Thyroid gland (tissue), 4 donors: ENCODE data around the gene ANKRD28. TPM values are rescaled to one million over a fixed set of nuclear protein-coding genes. Genes with fewer than 3 reads are reported as not detected.
A peak's percentile ranks its signal among the peaks of the same experiment; 100 is the strongest.

Experiments
- DNase-seq, 2 donors: peaks; one replicate each; pipeline ENCODE4 v3.0.0-alpha.2; 2019
- H3K27ac ChIP-seq, 3 donors: fragments of 200-600 bp; sonication (generic); 1 replicate in 2 of 3; 2 replicates in 1 of 3; pipeline ENCODE4 v1.5.1; 2016 to 2019; ENCODE audit warnings: mild to moderate bottlenecking in 1 of 3, moderate library complexity in 1 of 3
- H3K27me3 ChIP-seq: fragments of 200-600 bp; sonication (generic); one replicate; pipeline ENCODE4 v1.5.1; 2019
- H3K36me3 ChIP-seq, 2 donors: fragments of 200-600 bp; sonication (generic); one replicate each; pipeline ENCODE4 v1.5.1; 2016 to 2019
- H3K4me1 ChIP-seq, 2 donors: fragments of 200-600 bp; sonication (generic); one replicate each; pipeline ENCODE4 v1.5.1; 2017 to 2019
- H3K4me3 ChIP-seq, 3 donors: fragments of 200-600 bp; sonication (generic); replicated peaks in 1 of 3; 1 replicate in 2 of 3; 2 replicates in 1 of 3; pipeline ENCODE4 v1.5.1; 2016; ENCODE audit warnings: mild to moderate bottlenecking in 1 of 3
- H3K9me3 ChIP-seq: fragments of 200-600 bp; sonication (generic); one replicate; pipeline ENCODE4 v1.5.1; 2017
- POLR2A ChIP-seq, 2 donors: fragments of 450-650 bp; IDR thresholded peaks; one replicate each; pipeline ENCODE4 v1.6.1; 2017; ENCODE audit warnings: antibody characterized with exemption in 2 of 2, mild to moderate bottlenecking in 2 of 2, moderate library complexity in 1 of 2
- WGBS, 2 donors: methylation state at CpG; one replicate each; pipeline ENCODE4 v1.1.5; 2017; 5-methylcytosine and 5-hydroxymethylcytosine counted together
- intact Hi-C: fragments of 100-400 bp; cut with DNase I; formaldehyde crosslinking; loops from one replicate; pipeline ENCODE4 v1.15.1; 2023
- total RNA-seq, 4 donors: library from RNA; depleted of rRNA; stranded (reverse); fragments of >200 nt; gene quantifications; one replicate each; pipeline ENCODE4 v1.2.3, GENCODE V29; 2016
- TF ChIP-seq, protein P1 (sequence below), 6 experiments: fragments of 200-600 bp in 3 of 6; fragments of 450-650 bp in 3 of 6; sonication (generic) in 3 of 6; IDR thresholded peaks; one replicate each; pipeline ENCODE4 v1.5.1; 2016 to 2019; ENCODE audit warnings: antibody characterized with exemption in 6 of 6, mild to moderate bottlenecking in 2 of 6, inconsistent platforms in 1 of 6, moderate library complexity in 1 of 6

Gene ANKRD28
- total RNA-seq, 4 donors from 2014 or later = 61.3 to 83.3 (median 72.7) TPM

DNA sequence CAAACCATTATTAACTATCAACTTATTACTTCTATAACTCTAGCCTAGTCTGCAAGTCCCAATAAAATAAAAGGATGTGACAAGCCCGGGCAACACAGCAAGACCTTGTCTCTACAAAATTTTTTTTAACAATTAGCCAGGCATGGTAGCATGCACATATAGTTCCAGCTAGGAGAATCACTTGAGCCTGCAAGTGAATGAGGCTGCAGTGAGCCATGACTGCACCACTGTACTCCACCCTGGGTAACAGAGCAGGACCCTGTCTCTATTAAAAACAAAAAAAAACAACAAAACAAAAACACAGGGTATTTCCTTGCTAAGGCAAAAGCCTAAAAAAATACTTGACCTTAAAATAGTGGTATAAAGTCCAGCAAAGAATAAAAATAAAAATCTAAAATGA is 31.4 kb downstream of the ANKRD28 start:
- no peaks in the 10 kb centered on the region for H3K36me3 ChIP-seq
- DNase-seq = peak; percentile 66 to 74
- no peak overlapping the region for H3K4me3 ChIP-seq
- intact Hi-C loops = no loop called here
- H3K27me3 ChIP-seq = no peaks in the 10 kb centered on the region
- 33 to 55% methylated on average over 1 of the region's 1 CpG for WGBS, 2 donors
- no peak for TF ChIP-seq POLR2A (IDR thresholded peaks at IDR 0.05)
- TF ChIP-seq, protein P1, sequence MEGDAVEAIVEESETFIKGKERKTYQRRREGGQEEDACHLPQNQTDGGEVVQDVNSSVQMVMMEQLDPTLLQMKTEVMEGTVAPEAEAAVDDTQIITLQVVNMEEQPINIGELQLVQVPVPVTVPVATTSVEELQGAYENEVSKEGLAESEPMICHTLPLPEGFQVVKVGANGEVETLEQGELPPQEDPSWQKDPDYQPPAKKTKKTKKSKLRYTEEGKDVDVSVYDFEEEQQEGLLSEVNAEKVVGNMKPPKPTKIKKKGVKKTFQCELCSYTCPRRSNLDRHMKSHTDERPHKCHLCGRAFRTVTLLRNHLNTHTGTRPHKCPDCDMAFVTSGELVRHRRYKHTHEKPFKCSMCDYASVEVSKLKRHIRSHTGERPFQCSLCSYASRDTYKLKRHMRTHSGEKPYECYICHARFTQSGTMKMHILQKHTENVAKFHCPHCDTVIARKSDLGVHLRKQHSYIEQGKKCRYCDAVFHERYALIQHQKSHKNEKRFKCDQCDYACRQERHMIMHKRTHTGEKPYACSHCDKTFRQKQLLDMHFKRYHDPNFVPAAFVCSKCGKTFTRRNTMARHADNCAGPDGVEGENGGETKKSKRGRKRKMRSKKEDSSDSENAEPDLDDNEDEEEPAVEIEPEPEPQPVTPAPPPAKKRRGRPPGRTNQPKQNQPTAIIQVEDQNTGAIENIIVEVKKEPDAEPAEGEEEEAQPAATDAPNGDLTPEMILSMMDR (IDR thresholded peaks at IDR 0.05) = no peak
- peaks cover 29 to 30% of the 10 kb centered on the region in 2 donors for H3K4me1 ChIP-seq
- H3K9me3 ChIP-seq = no peaks in the 10 kb centered on the region
- H3K27ac ChIP-seq = peak overlapping the region in 2 of 3 donors; percentile 21 to 37

DNA sequence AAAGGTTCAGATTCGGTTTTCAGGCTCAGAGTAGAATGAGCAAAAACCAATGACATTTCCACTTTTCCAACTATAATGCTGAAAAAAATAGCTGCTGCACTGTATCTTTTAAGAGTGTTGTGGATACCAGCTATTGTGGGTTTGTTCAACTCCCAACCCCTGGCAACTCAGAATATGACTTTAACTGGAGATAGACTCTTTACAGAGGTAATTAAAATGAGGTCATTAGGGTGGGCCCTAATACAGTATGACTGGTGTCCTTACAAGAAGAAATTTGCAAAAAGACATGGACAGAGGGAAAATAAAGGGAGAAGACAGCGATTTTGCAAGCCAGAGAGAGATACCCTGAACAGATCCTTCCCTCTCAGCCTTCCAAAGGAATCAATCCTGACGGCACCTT is 39.5 kb downstream of the ANKRD28 start:
- Histone ChIP-seq H3K4me1 (peaks cover 12 to 13% of the 10 kb centered on the region in 2 donors), H3K27me3 (no peaks in the 10 kb centered on the region), H3K27ac (no peak overlapping the region), H3K4me3 (no peak overlapping the region), H3K9me3 (no peaks in the 10 kb centered on the region), H3K36me3 (no peaks in the 10 kb centered on the region)
- intact Hi-C loops = no loop called here
- no peak for DNase-seq
- WGBS, 2 donors = 86 to 89% methylated on average over 3 of the region's 3 CpGs
- TF ChIP-seq, protein P1 (IDR thresholded peaks at IDR 0.05) = no peak
- no peak for TF ChIP-seq POLR2A (IDR thresholded peaks at IDR 0.05)

DNA sequence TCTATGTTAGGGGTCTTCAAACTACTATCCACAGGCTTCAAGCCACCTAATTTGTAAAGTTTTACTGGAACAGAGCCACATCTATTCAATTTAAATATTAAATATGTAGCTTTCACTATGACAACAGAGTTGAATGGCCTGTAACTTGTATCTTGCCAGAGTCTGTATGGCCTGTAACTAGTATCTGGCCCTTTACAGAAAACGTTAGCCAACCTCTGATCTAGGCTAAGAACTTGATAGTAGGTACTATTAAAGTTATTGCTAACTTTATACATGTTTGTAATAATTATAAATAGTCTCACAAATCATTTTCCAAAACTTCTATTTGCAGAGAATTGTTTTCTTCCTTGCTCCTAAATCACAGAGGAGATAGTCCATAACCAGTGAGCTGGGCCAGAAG is 40.0 kb downstream of the ANKRD28 start:
- DNase-seq = no peak
- Histone ChIP-seq H3K4me1 (peaks cover 14 to 16% of the 10 kb centered on the region in 2 donors), H3K27ac (no peak overlapping the region), H3K36me3 (no peaks in the 10 kb centered on the region), H3K4me3 (no peak overlapping the region), H3K9me3 (no peaks in the 10 kb centered on the region), H3K27me3 (no peaks in the 10 kb centered on the region)
- 92 to 95% methylated on average over 1 of the region's 1 CpG for WGBS, 2 donors
- intact Hi-C loops = no loop called here
- TF ChIP-seq POLR2A (IDR thresholded peaks at IDR 0.05) = no peak
- TF ChIP-seq, protein P1 (IDR thresholded peaks at IDR 0.05) = no peak

DNA sequence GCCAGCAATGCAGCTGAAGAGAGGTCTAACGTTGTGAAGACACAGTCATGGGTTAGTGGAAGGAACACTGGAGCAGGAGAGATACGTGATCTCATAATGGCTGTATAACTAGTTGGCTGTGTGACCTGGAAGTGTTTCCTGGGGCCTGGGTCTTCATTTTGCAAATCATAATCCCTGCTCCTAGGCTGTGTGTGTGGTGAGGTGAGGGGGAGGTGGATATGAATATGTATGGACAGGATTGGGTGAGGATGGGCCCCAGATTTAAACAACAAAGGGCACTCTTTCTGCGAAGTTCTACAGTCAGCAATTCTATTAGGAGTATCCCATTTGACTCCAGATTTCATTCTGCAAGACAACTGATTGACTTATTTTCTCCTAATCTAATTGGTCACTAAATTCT is 41.3 kb downstream of the ANKRD28 start:
- no peaks in the 10 kb centered on the region for H3K9me3 ChIP-seq
- TF ChIP-seq POLR2A (IDR thresholded peaks at IDR 0.05) = no peak
- TF ChIP-seq, protein P1 (IDR thresholded peaks at IDR 0.05) = no peak
- H3K4me3 ChIP-seq = no peak overlapping the region
- DNase-seq = no peak
- H3K27ac ChIP-seq = no peak overlapping the region
- WGBS, 2 donors = 74 to 80% methylated on average over 3 of the region's 3 CpGs
- H3K27me3 ChIP-seq = no peaks in the 10 kb centered on the region
- intact Hi-C loops = no loop called here
- H3K36me3 ChIP-seq = no peaks in the 10 kb centered on the region
- H3K4me1 ChIP-seq = peaks cover 18 to 24% of the 10 kb centered on the region in 2 donors

DNA sequence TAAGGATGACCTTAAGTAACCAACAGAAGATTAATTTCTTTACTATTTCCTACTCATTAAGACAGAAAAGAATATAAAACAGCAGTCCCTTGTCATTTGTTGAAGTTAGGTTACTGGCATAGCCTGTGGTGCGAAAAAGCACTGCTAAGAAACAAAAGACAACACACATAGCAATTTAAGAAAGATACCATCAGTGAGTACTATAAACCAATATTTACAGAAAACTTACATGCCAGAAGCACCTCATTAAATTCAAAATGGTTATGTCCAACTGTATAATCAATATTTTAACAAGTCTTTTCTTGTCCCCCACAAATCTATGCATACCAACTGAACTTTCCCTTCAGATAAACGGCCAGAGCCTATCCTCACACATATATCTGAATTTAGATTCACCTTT is 42.0 kb downstream of the ANKRD28 start:
- WGBS, 2 donors = 89 to 93% methylated on average over 2 of the region's 2 CpGs

More for the DNA sequence above, 42.0 kb downstream of the ANKRD28 start:
- Histone ChIP-seq H3K27ac (no peak overlapping the region), H3K9me3 (no peaks in the 10 kb centered on the region), H3K4me1 (peaks cover 18 to 24% of the 10 kb centered on the region in 2 donors), H3K4me3 (no peak overlapping the region), H3K36me3 (no peaks in the 10 kb centered on the region), H3K27me3 (no peaks in the 10 kb centered on the region)
- no peak for DNase-seq
- TF ChIP-seq, protein P1 (IDR thresholded peaks at IDR 0.05) = no peak
- intact Hi-C loops = no loop called here
